Measurements from ENCODE around the gene LST1. TPM values are rescaled to one million over a fixed set of nuclear protein-coding genes. Genes with fewer than 3 reads are reported as not detected.

LST1 gene
- total and polyA plus RNA-seq, 2 of the 4 experiments (the other 2 are of a cell fraction) = not detected

- ChIA-PET CTCF (no interaction called here), POLR2A (ENCODE audit: unreplicated experiment) (interaction anchor here (0.6 kb wide), 1 partner anchor 181 kb away, joined by 3 read pairs; no protein-coding TSS in a partner anchor)
- Histone ChIP-seq H3K27ac (ENCODE audit: insufficient read depth, low read length) (no peak overlapping the region), H3K27me3 (ENCODE audit: control insufficient read depth, insufficient read depth, low read length) (no peaks in the 10 kb centered on the region), H2BK120ac (ENCODE audit: low read depth, low read length) (no peak overlapping the region), H2BK15ac (ENCODE audit: low read depth, low read length) (no peak overlapping the region), H4K5ac (ENCODE audit: low read depth, low read length) (no peak overlapping the region), H3K9ac (ENCODE audit: low read depth, low read length) (no peak overlapping the region), H4K20me1 (ENCODE audit: insufficient read depth, low read length) (peaks cover 38% of the 10 kb centered on the region), H3K56ac (ENCODE audit: extremely low read depth, insufficient read depth, low read length) (no peak overlapping the region), H3K36me3 (ENCODE audit: control insufficient read depth, insufficient read depth, low read length) (peaks cover 92% of the 10 kb centered on the region), H3K14ac (replicated peaks; ENCODE audit: low read depth, low read length) (no peak overlapping the region), H3K79me1 (ENCODE audit: low read depth in 1 of 2, low read length in 2 of 2) (peaks cover 30 to 73% of the 10 kb centered on the region in 2 experiments), H3K23ac (ENCODE audit: low read depth, low read length) (no peak overlapping the region), H3K4me1 (ENCODE audit: control insufficient read depth, insufficient read depth, low read length) (no peaks in the 10 kb centered on the region), H3K4me3 (ENCODE audit: insufficient read depth, low read depth, low read length) (no peak overlapping the region), H3K4me2 (ENCODE audit: low read depth, low read length) (no peak overlapping the region), H2AFZ (replicated peaks; ENCODE audit: low read length, poor library complexity) (no peak overlapping the region), H4K91ac (ENCODE audit: insufficient read depth, low read depth, low read length) (no peak overlapping the region), H2BK5ac (ENCODE audit: low read depth, low read length, poor library complexity, severe bottlenecking) (no peak overlapping the region), H3K4ac (ENCODE audit: low read depth, low read length) (no peak overlapping the region), H2BK20ac (ENCODE audit: low read depth, low read length) (no peak overlapping the region), H3K9me3 (ENCODE audit: control insufficient read depth, insufficient read depth, low read length) (no peaks in the 10 kb centered on the region), H3K18ac (ENCODE audit: low read depth, low read length) (no peak overlapping the region), H4K8ac (ENCODE audit: low read depth in 2 of 2, low read length in 2 of 2) (no peak overlapping the region), H2AK5ac (ENCODE audit: low read depth, low read length) (no peak overlapping the region), H2AK9ac (replicated peaks; ENCODE audit: low read depth, low read length, poor library complexity) (no peak overlapping the region), H3K9me1 (ENCODE audit: insufficient read depth, low read length) (peaks cover 6% of the 10 kb centered on the region)
- in situ Hi-C loops (cut with MboI; ENCODE audit: low sequenced_read_pairs) (no loop called here), intact Hi-C loops (cut with micrococcal nuclease) (no loop called here), dilution Hi-C loops (cut with HindIII; ENCODE audit: low sequenced_read_pairs, unreplicated experiment) (no loop called here)
- no TSS peak for BruUV-seq (replicated peaks)
- ATAC-seq (ENCODE audit: low read depth) = no peak
- TF ChIP-seq MXI1 (IDR thresholded peaks at IDR 0.05; ENCODE audit: borderline replicate concordance, low read depth, low read length) (no peak), SMC3 (IDR thresholded peaks at IDR 0.05; ENCODE audit: low read depth, low read length) (no peak), POLR2A (IDR thresholded peaks at IDR 0.05; ENCODE audit: low read depth, low read length) (no peak), CHD1 (IDR thresholded peaks at IDR 0.05; ENCODE audit: low read depth, low read length) (no peak)
- no peak for DNase-seq
- WGBS, 2 experiments (ENCODE audit: extremely low coverage in 2 of 2, insufficient read length in 1 of 2) = 96% methylated on average over 12 of the region's 19 CpGs; no CpG with 5 or more reads in 1 of the 2 experiments
These were observed 41.7 kb downstream of the LST1 start for GRCh38 chr6:31627690-31628287.
